Activated naive CD4-positive, alpha-beta T cell treated with anti-CD3 and anti-CD28 coated beads, Interleukin-2, amount 10 ng/mL, durations not matched to agents 7 days and 5 days (primary cell): ENCODE results near the gene RUFY1.

ENCODE experiments used
- CTCF ChIA-PET: fragments of 350-600 bp; sonication (Branson Sonifier 250); formaldehyde crosslinking; loops from one replicate; lab custom pipeline; 2021; ENCODE audit warnings: antibody characterized with exemption; lab: Charles Lee
- DNase-seq: peaks from one replicate; pipeline ENCODE4 v3.0.0-alpha.2; 2020
- H3K27ac Mint-ChIP-seq: one replicate; pipeline ENCODE4 v1.8.0; 2021; ENCODE audit warnings: mild to moderate bottlenecking, moderate library complexity, mixed read lengths
- H3K27me3 Mint-ChIP-seq: one replicate; pipeline ENCODE4 v1.8.0; 2021; ENCODE audit warnings: mild to moderate bottlenecking, mixed read lengths
- H3K36me3 Mint-ChIP-seq: one replicate; pipeline ENCODE4 v1.8.0; 2021; ENCODE audit warnings: mixed read lengths
- H3K4me1 Mint-ChIP-seq: one replicate; pipeline ENCODE4 v1.8.0; 2021; ENCODE audit warnings: mixed read lengths
- H3K4me3 Mint-ChIP-seq: one replicate; pipeline ENCODE4 v1.8.0; 2021; ENCODE audit warnings: mild to moderate bottlenecking, moderate library complexity, mixed read lengths
- H3K9me3 Mint-ChIP-seq: one replicate; pipeline ENCODE4 v1.8.0; 2021; ENCODE audit warnings: mixed read lengths

The RUFY1 gene

DNA sequence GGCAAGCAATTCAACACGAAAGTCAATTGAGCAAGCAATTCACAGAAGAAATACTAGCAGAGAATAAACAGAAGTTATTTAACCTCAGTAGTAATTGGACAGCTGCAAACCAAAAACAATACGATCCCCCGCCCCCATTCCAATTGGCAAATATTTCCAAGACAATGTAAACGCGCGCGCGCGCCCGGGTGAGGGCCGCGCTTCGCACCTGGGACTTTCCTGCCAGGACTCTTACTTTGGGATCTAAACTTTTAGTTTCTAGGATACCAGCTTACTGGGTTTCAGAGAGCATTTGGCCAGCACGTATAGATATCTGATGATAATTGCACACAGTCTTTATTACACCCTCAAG is 8.6 kb downstream of the RUFY1 start:
- Mint-ChIP-seq H3K4me3 (peak overlapping the region; percentile 81), H3K27ac (peak overlapping the region; percentile 90), H3K36me3 (peaks cover 39% of the 10 kb centered on the region), H3K27me3 (no peaks in the 10 kb centered on the region), H3K9me3 (no peaks in the 10 kb centered on the region), H3K4me1 (peaks cover 34% of the 10 kb centered on the region)
- peak; percentile 40 for DNase-seq
- CTCF ChIA-PET = interaction anchor here (0.6 kb wide), 1 partner anchor 74 kb away, joined by 3 read pairs; no protein-coding TSS in a partner anchor

DNA sequence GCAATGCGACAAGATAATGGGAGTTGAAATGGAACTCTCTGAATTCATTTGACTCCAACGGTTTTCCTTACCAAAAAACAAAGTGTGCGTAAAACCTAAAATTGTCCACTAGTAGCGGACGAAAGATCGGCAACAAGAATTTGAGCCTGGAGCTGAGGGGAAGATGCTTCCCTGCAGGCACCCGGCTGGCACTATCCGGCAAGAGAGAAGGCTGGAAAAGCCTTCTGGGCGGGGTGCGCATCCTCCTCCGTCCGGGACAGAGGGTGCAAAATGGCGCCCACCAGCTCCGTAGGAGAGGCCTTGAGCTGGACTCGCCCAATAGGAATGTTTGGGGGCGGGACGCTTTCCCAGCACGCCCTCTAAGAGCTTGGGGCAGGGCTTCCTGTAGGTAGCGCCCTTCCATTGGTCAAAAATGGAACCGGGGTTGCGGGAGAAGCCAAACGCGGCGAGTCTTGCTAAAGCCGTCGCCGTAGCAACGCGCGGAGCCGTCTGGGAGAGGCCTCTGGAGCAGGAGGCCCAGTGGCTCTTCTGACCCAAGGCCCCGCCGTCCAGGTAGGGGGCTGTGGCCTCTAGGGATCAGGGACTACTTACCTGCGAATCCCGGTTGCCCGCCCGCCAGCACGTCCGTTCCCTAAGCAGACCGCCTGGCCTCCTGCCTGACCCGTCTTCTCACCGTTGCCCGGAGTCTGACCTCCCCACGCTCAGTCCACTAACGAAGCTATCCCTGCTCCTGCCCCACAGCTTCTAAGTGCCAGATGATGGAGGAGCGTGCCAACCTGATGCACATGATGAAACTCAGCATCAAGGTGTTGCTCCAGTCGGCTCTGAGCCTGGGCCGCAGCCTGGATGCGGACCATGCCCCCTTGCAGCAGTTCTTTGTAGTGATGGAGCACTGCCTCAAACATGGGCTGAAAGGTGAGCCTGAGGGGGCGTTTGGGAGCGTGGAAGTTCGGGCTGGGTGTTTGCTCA is 9.2 kb downstream of the RUFY1 start:
- CTCF ChIA-PET = interaction anchor here (0.6 kb wide), 1 partner anchor 74 kb away, joined by 3 read pairs; no protein-coding TSS in a partner anchor
- Mint-ChIP-seq H3K9me3 (no peaks in the 10 kb centered on the region), H3K27me3 (no peaks in the 10 kb centered on the region), H3K36me3 (peaks cover 39% of the 10 kb centered on the region), H3K4me1 (peaks cover 29% of the 10 kb centered on the region), H3K27ac (peak overlapping the region; percentile 90), H3K4me3 (peak overlapping the region; percentile 81)
- peak; percentile 98 for DNase-seq

DNA sequence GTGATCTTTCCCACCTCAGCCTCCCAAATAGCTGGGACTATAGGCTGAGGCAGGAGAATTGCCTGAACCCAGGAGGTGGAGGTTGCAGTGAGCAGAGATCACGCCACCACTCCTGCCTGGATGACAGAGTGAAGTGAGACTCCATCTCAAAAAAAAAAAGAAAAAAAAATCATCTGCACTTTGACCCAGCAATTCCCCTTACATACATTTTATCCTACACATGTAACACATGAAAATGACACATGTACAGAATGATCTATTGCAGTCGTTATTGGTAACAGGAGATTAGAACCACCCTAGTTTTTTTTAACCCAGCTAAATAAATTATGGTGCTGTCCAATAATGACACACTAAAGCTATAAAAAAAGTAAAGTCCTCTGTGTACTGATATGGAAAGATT is 14.2 kb downstream of the RUFY1 start:
- no peak for DNase-seq
- Mint-ChIP-seq H3K27ac (no peak overlapping the region), H3K36me3 (peaks cover 39% of the 10 kb centered on the region), H3K27me3 (no peaks in the 10 kb centered on the region), H3K9me3 (no peaks in the 10 kb centered on the region), H3K4me3 (no peak overlapping the region), H3K4me1 (peaks cover 14% of the 10 kb centered on the region)
- CTCF ChIA-PET = no interaction called here

GRCh38 chr5:179568721-179569120 is 18.4 kb downstream of the RUFY1 start:
- Mint-ChIP-seq H3K9me3 (no peaks in the 10 kb centered on the region), H3K36me3 (peaks cover 37% of the 10 kb centered on the region), H3K27me3 (no peaks in the 10 kb centered on the region), H3K4me3 (no peak overlapping the region), H3K4me1 (peaks cover 5% of the 10 kb centered on the region), H3K27ac (peak overlapping the region; percentile 21)
- CTCF ChIA-PET = no interaction called here
- DNase-seq = no peak

GRCh38 chr5:179572386-179572785 is 22.0 kb downstream of the RUFY1 start:
- Mint-ChIP-seq H3K4me1 (peaks cover 5% of the 10 kb centered on the region), H3K36me3 (peaks cover 42% of the 10 kb centered on the region), H3K4me3 (no peak overlapping the region), H3K27me3 (no peaks in the 10 kb centered on the region), H3K9me3 (no peaks in the 10 kb centered on the region), H3K27ac (no peak overlapping the region)
- DNase-seq = no peak
- CTCF ChIA-PET = no interaction called here

DNA sequence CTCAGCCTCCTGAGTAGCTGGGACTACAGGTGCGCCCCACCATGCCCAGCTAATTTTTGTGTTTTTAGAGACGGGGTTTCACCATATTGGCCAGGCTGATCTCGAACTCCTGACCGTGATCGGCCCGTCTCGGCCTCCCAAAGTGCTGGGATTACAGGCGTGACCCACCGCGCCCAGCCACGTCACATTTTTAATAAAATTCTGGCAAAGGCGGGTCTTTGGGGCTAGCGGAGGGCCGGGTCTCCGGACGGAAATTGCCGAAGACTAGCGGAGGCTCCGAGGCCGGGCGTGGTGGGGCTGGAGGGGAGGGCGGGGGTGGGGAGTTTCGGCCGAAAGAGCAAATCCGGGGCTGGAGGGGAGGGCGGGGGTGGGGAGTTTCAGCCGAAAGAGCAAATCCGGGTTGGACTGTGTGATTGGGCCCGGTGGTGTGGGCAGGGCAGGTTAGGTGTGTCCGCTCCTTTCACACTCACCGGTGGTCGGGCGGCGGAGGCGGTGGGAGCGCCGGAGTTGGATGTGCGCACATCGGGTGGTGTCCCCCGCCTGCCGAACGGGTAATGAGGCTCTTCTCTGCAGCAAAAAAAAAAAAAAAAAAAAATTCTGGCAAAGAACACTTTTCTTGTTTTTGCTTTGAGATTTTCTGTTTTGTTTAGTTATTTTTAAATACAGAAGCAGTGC is 27.1 kb downstream of the RUFY1 start:
- DNase-seq = no peak
- Mint-ChIP-seq H3K9me3 (no peaks in the 10 kb centered on the region), H3K27ac (no peak overlapping the region), H3K36me3 (peaks cover 33% of the 10 kb centered on the region), H3K4me3 (no peak overlapping the region), H3K4me1 (no peaks in the 10 kb centered on the region), H3K27me3 (no peaks in the 10 kb centered on the region)
- CTCF ChIA-PET = no interaction called here

DNA sequence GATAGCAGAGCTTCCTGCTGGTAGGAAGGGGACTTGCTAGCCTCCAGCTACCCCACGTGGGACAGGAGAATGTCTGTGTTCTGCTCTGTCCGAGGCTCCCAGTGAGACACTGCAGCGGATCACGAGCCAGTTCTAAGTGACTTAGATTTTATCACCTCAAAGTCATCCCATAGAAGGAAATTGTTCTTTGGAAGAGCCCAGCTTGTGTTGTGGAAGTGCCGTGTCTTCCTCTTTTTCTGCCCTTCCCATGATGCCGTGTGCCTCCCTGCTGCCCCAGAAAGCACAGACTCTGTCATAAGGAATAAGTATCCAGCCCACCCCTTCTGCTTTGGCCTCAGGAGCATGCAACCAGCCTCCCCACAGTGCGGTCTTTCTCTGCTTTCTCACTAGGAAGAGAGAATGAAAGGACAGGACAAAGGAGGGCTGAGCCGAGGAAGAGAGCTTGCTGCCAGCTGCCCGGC is 35.6 kb downstream of the RUFY1 start:
- CTCF ChIA-PET = no interaction called here

GRCh38 chr5:179588166-179588565 is 37.8 kb downstream of the RUFY1 start:
- Mint-ChIP-seq H3K4me1 (no peaks in the 10 kb centered on the region), H3K27me3 (no peaks in the 10 kb centered on the region), H3K9me3 (no peaks in the 10 kb centered on the region), H3K36me3 (peaks cover 38% of the 10 kb centered on the region), H3K27ac (no peak overlapping the region), H3K4me3 (no peak overlapping the region)
- DNase-seq = no peak
- CTCF ChIA-PET = interaction anchor here (1.4 kb wide), 1 partner anchor 13 kb away, joined by 3 read pairs; no protein-coding TSS in a partner anchor

More for the DNA sequence above, 35.6 kb downstream of the RUFY1 start:
- H3K27ac Mint-ChIP-seq = no peak overlapping the region
- no peak overlapping the region for H3K4me3 Mint-ChIP-seq
- H3K9me3 Mint-ChIP-seq = no peaks in the 10 kb centered on the region
- no peak for DNase-seq
- peaks cover 34% of the 10 kb centered on the region for H3K36me3 Mint-ChIP-seq
- H3K4me1 Mint-ChIP-seq = no peaks in the 10 kb centered on the region
- H3K27me3 Mint-ChIP-seq = no peaks in the 10 kb centered on the region

- Mint-ChIP-seq H3K4me3 (no peak overlapping the region), H3K36me3 (peaks cover 40% of the 10 kb centered on the region), H3K27me3 (no peaks in the 10 kb centered on the region)
These were observed 45.6 kb downstream of the RUFY1 start for GRCh38 chr5:179595916-179596315.

DNA sequence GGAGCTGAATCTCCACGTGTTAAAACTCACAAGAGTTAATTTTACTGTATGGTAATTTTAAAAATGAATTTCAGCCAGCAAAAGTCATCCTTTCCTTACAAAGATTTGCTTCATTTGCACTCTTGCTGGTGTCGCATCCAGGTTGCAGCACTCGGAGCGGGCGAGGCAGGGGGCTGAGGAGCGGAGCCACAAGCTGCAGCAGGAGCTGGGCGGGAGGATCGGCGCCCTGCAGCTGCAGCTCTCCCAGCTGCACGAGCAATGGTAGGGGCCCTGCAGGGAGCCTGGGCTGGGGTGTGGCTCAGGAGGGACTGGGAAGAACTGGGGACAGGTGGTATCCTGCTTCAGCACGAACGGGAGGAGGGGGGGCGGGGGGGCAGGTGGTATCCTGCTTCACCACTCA is 46.1 kb downstream of the RUFY1 start:
- no peak overlapping the region for H3K4me3 Mint-ChIP-seq
- no peaks in the 10 kb centered on the region for H3K9me3 Mint-ChIP-seq
- CTCF ChIA-PET = interaction anchor here (0.8 kb wide), 1 partner anchor 12 kb away, joined by 3 read pairs; no protein-coding TSS in a partner anchor
- no peak for DNase-seq
- H3K27me3 Mint-ChIP-seq = no peaks in the 10 kb centered on the region
- H3K27ac Mint-ChIP-seq = no peak overlapping the region
- peaks cover 41% of the 10 kb centered on the region for H3K36me3 Mint-ChIP-seq
- H3K4me1 Mint-ChIP-seq = no peaks in the 10 kb centered on the region

More at GRCh38 chr5:179595916-179596315, 45.6 kb downstream of the RUFY1 start:
- CTCF ChIA-PET = interaction anchor here (0.8 to 0.9 kb wide), 2 partner anchors 8 to 12 kb away, joined by 3 read pairs; no protein-coding TSS in a partner anchor
- no peaks in the 10 kb centered on the region for H3K4me1 Mint-ChIP-seq
- peak overlapping the region; percentile 45 for H3K27ac Mint-ChIP-seq
- H3K9me3 Mint-ChIP-seq = no peaks in the 10 kb centered on the region
- DNase-seq = no peak

DNA sequence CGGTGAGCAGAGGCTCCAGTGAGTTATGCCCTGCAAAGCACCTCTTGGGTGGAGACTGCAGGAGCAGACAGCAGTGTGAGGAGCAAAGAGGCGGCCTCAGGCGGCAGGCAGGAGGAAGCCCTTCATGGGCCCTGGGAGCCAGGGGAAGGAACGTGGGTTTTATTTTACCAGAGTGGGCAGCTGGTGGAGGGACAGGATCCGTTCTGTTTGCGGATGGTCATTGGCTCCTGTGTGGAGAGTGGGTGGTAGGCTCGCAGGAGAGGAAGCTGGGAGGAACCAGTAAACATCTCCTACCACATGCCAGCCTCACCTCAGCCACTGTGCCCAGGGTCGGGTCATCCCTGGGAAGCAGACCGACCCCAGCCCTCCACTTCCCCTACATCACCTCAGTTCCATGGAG is 48.7 kb downstream of the RUFY1 start:
- CTCF ChIA-PET = no interaction called here
- no peak for DNase-seq
- Mint-ChIP-seq H3K27ac (no peak overlapping the region), H3K4me1 (no peaks in the 10 kb centered on the region), H3K9me3 (no peaks in the 10 kb centered on the region), H3K36me3 (peaks cover 45% of the 10 kb centered on the region), H3K4me3 (no peak overlapping the region), H3K27me3 (no peaks in the 10 kb centered on the region)

- Mint-ChIP-seq H3K4me3 (no peak overlapping the region), H3K4me1 (no peaks in the 10 kb centered on the region), H3K9me3 (no peaks in the 10 kb centered on the region), H3K36me3 (peaks cover 46% of the 10 kb centered on the region), H3K27me3 (no peaks in the 10 kb centered on the region), H3K27ac (no peak overlapping the region)
- CTCF ChIA-PET = no interaction called here
- no peak for DNase-seq
These were observed 49.2 kb downstream of the RUFY1 start for GRCh38 chr5:179599566-179599965.

- Mint-ChIP-seq H3K27me3 (no peaks in the 10 kb centered on the region), H3K4me1 (no peaks in the 10 kb centered on the region), H3K27ac (no peak overlapping the region), H3K36me3 (peaks cover 46% of the 10 kb centered on the region), H3K4me3 (no peak overlapping the region), H3K9me3 (no peaks in the 10 kb centered on the region)
- CTCF ChIA-PET = no interaction called here
- no peak for DNase-seq
These were observed 49.6 kb downstream of the RUFY1 start for GRCh38 chr5:179599973-179600372.

DNA sequence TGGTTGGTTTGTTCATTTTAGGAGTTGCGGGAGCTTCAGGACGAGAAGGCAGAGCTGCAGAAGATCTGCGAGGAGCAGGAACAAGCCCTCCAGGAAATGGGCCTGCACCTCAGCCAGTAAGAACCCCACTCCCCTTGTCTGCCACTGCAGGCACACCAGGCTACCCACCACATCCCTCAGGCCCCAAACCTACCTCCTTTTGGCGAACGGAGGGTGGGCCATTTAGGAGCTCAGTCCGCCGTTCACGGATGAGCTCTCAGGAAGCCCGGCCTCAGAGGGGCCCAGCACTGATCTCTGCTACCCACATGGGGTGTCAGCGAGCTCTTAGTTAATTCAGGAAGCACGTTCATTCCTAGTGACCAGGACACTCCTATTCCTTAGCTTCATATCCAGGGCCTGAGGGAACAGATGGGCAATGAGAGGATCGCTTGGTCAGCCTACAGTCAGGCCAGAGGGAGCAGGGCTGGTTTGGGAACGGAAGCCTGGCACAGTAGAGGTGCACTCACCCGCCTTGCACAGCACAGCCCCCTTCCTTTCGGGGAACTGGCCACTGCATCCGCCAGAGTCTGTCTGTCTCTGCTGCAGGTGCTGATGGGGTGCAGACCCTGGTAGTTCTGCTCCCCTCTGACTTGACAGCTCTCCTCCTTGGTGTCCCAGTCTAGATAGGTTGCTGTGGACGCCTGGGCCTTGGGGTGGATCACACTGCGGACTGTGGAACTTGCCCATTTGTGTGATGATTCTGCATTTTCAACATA is 51.7 kb downstream of the RUFY1 start:
- CTCF ChIA-PET = no interaction called here
- peaks cover 8% of the 10 kb centered on the region for H3K4me1 Mint-ChIP-seq
- no peaks in the 10 kb centered on the region for H3K9me3 Mint-ChIP-seq

More for the DNA sequence above, 51.7 kb downstream of the RUFY1 start:
- Mint-ChIP-seq H3K36me3 (peaks cover 49% of the 10 kb centered on the region), H3K27me3 (no peaks in the 10 kb centered on the region), H3K4me3 (no peak overlapping the region), H3K27ac (no peak overlapping the region)
- DNase-seq = no peak
